LNCAP (cell line): ENCODE results near the gene PPP2R2C.

ENCODE experiments used
- TF ChIP-seq, protein P1 (sequence below): fragments of 450-650 bp; IDR thresholded peaks from 2 replicates; pipeline ENCODE4 v1.5.1; 2017; ENCODE audit warnings: mild to moderate bottlenecking

The PPP2R2C gene

DNA sequence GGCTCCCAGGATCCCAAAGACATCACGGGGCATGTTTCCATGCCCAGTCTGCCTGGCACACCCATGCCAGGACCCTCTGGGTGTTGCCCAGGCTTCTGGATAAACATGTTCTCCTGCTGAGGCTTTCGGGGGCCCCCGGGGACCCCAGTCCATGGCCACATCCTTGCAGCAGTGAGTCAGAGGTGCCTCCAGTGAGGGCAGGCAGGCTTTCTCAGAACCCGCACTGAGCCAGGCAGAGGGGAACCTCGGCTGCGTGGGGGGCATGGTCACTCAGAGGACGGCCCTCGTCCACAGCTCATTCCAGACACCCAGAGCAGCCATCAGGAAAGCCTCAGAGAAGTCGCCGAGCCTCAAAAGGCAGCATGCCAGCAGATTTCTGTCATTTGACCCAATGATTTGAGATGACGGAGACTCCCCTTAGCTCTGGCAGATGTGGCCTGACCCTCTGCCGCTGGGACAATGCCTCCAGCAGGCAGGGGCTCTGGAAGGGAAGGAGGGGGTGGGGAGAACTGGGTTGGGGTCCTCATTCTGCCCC lies 54.8 kb downstream of the PPP2R2C start:
- TF ChIP-seq, protein P1, sequence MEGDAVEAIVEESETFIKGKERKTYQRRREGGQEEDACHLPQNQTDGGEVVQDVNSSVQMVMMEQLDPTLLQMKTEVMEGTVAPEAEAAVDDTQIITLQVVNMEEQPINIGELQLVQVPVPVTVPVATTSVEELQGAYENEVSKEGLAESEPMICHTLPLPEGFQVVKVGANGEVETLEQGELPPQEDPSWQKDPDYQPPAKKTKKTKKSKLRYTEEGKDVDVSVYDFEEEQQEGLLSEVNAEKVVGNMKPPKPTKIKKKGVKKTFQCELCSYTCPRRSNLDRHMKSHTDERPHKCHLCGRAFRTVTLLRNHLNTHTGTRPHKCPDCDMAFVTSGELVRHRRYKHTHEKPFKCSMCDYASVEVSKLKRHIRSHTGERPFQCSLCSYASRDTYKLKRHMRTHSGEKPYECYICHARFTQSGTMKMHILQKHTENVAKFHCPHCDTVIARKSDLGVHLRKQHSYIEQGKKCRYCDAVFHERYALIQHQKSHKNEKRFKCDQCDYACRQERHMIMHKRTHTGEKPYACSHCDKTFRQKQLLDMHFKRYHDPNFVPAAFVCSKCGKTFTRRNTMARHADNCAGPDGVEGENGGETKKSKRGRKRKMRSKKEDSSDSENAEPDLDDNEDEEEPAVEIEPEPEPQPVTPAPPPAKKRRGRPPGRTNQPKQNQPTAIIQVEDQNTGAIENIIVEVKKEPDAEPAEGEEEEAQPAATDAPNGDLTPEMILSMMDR, result no peak

DNA sequence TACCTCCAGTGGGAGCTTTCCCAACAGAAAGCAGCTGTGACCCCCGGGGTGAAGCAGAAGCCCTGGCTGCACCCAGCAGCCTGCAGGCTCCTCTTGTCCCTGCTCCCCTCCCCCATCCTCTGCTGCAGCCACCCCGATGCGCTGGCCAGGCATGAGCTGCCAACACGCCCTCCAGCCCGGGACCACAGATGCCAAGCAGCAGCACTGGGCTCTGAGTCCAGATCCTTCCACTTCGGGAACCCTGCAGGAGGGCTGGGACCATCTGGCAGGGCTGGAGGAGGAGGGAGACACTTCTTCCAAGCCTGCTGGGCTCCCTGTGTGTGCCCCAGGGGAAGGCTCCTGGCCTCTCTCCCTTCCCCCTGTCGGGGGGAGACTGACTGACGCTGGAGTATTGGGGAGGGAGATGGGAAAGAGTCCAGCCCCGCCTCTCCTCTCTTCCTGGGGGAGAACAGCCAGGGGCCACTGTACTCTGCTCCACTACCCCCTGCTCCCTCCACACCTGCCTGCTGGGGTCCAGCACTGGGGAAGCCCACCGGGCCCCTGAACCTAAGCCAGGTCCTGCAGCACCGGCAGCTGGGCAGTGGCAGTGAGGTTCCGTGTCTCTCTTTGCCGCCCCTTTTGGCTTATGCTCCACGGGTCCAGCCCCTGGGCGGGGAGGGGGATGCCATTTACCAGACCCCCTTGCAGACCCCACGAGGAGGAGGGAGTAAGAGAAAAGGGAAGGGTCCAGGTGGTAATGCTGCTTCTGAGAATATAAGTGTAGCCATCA lies 55.7 kb downstream of the PPP2R2C start:
- TF ChIP-seq, protein P1, result no peak

DNA sequence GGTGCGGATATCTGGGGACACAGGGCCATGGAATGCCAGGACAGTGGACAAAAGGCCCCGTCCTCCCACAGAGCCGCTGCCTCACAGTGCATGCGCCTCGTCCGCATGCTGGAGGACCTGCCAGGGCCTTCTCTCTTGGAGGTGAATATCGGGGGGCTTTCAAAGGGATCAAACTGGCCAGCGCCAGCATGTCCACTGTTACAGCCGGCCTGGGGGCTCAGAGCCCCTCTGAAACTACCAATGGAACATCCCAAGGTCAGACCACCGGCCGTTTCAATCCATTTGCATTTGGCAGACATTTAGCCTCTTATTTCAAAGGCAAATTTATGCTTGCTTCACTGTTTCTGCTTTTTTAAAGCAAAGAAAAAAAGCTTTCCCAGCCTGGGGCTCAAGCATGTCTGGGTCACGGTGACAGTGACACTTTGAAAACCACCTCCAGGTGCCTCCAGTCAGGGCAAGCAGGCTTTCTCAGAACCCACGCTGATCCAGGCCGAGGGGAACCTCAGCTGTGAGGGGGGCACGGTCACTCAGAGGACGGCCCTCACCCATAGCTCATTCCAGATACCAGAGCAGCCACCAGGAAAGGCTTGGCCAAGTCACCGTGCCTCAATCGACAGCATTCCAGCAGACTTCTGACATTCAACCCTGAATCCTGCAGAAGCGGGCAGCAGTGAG lies 57.2 kb downstream of the PPP2R2C start:
- TF ChIP-seq, protein P1, result no peak

DNA sequence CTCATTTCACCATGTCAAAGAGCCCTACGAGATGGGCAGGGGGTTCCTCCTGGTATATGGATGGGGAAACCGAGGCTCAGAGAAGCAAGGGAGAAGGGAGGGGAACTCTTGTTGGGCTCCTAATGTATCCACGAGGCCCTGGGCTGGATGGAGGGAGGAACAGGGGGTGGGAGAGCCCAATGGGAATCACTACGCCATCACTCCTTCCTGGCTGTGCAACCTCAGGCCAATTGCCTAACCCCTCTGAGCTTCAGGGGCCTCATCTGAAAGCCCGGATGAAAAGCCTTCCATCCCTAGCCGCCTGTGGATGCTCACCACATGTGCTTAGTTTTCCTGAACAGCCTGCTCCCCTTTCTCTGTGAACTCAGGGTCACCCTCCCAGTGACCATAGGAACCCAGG lies 57.8 kb downstream of the PPP2R2C start:
- TF ChIP-seq, protein P1, result no peak

DNA sequence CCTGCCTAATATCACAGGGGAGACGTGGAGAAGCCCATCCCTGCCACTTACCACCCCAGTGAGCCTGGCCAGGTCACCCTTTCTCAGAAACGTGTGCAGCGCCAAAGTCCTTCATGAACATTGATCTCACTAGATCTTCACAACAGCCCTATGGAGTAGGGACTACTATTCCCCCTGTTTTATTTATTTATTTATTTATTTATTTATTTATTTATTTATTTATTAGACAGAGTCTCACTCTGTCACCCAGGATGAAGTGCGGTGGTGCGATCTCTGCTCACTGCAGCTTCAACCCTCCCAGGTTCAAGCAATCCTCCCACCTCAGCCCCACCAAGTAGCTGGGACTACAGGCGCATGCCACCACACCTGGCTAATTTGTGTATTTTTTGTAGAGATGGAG lies 61.8 kb downstream of the PPP2R2C start:
- TF ChIP-seq, protein P1, result no peak

DNA sequence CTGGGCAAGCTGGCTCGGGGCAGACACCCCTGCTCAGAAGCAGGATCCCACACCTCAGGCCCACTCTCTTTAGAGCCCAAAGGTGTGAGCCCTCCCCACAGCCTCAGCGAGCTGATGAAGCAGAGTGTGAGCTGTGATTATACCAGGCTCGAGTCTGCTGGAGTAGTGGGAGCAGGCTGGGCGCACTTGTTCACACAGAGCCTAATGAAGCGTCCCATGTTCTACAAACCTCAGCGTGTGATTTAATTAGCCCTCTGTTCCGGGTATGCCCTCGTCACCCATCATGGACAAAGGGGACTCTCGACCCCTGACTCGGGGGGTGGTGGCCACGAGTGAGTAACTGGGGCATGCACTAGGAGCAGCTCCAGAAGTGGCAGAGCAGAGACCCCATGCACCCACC lies 62.3 kb downstream of the PPP2R2C start:
- TF ChIP-seq, protein P1, result no peak

DNA sequence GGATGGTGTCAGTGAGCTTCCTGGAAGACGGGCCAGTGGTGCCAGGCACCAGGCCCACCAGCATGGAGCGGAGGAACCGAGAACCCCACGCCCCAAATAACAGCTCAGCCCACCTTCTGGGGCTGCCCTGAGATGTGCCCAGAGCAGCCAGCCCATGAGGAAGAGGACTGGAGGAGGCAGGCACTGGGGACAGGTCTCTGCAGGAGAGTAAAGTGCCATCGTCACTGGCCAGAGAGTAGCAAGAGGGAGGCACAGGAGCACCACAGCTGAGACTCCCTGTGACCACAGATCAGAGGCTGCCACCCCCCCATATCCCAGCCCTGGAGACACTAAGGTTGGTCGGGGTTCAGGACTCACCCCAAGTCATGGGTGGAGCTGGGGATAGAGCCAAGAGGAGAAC lies 63.0 kb downstream of the PPP2R2C start:
- TF ChIP-seq, protein P1, result no peak
